Measurements from ENCODE around the gene FOXF2. TPM values are rescaled to one million over a fixed set of nuclear protein-coding genes. Genes with fewer than 3 reads are reported as not detected.
A peak's percentile ranks its signal among the peaks of the same experiment; 100 is the strongest.

FOXF2 gene
- total RNA-seq, 1 donor from 2014 or later: 0.61 TPM

- H3K27me3 Mint-ChIP-seq (ENCODE audit: low read depth, unreplicated experiment): peaks cover 25% of the 10 kb centered on the region
Observed at GRCh38 chr6:1435806-1436205, 46.4 kb downstream of the FOXF2 start.

GRCh38 chr6:1436334-1437306, 47.2 kb downstream of the FOXF2 start:
- H3K27me3 ChIP-seq (ENCODE audit: insufficient read depth, low read length): peaks cover 3% of the 10 kb centered on the region
- H2AFZ ChIP-seq (ENCODE audit: low read depth, low read length): no peak overlapping the region
- peak; percentile 37 for DNase-seq (ENCODE audit: low read depth)
- TF ChIP-seq EZH2 (IDR thresholded peaks at IDR 0.05; ENCODE audit: insufficient read depth, low read length) (no peak), CTCF (IDR thresholded peaks at IDR 0.05; ENCODE audit: insufficient read depth, low read depth, low read length) (peak; percentile 77)
- H4K20me1 ChIP-seq (ENCODE audit: insufficient read depth, low read length): no peaks in the 10 kb centered on the region
- no peak overlapping the region for H3K9ac ChIP-seq (ENCODE audit: low read length)
- H3K27ac ChIP-seq (ENCODE audit: low read depth, low read length): no peak overlapping the region
- H3K27ac Mint-ChIP-seq (ENCODE audit: unreplicated experiment): no peak overlapping the region
- no peak overlapping the region for H3K4me3 Mint-ChIP-seq (ENCODE audit: unreplicated experiment)
- no peaks in the 10 kb centered on the region for H3K4me1 ChIP-seq (ENCODE audit: insufficient read depth, low read length)
- no peaks in the 10 kb centered on the region for H3K36me3 ChIP-seq (ENCODE audit: insufficient read depth, low read length)
- no peak overlapping the region for H3K4me3 ChIP-seq (ENCODE audit: insufficient read depth, low read depth, low read length)
- H3K79me2 ChIP-seq (ENCODE audit: insufficient read depth, low read length): no peaks in the 10 kb centered on the region
- peaks cover 25% of the 10 kb centered on the region for H3K27me3 Mint-ChIP-seq (ENCODE audit: low read depth, unreplicated experiment)
- peak; percentile 67 for FAIRE-seq
- no peak overlapping the region for H3K4me2 ChIP-seq (ENCODE audit: low read length)
- no peaks in the 10 kb centered on the region for H3K36me3 Mint-ChIP-seq (ENCODE audit: low read depth, unreplicated experiment)
- no peaks in the 10 kb centered on the region for H3K9me3 ChIP-seq (ENCODE audit: insufficient read depth, low read depth, low read length)
- H3K4me1 Mint-ChIP-seq (ENCODE audit: low read depth, unreplicated experiment): peaks cover 10% of the 10 kb centered on the region
- H3K9me3 Mint-ChIP-seq (ENCODE audit: unreplicated experiment): no peaks in the 10 kb centered on the region

More at GRCh38 chr6:1435806-1436205, 46.4 kb downstream of the FOXF2 start:
- TF ChIP-seq CTCF (IDR thresholded peaks at IDR 0.05; ENCODE audit: insufficient read depth, low read depth, low read length) (no peak), EZH2 (IDR thresholded peaks at IDR 0.05; ENCODE audit: insufficient read depth, low read length) (no peak)
- H3K27me3 ChIP-seq (ENCODE audit: insufficient read depth, low read length): peaks cover 3% of the 10 kb centered on the region
- Mint-ChIP-seq H3K36me3 (ENCODE audit: low read depth, unreplicated experiment) (no peaks in the 10 kb centered on the region), H3K4me3 (ENCODE audit: unreplicated experiment) (no peak overlapping the region), H3K27ac (ENCODE audit: unreplicated experiment) (no peak overlapping the region), H3K9me3 (ENCODE audit: unreplicated experiment) (no peaks in the 10 kb centered on the region), H3K4me1 (ENCODE audit: low read depth, unreplicated experiment) (peaks cover 10% of the 10 kb centered on the region)
- H3K27ac ChIP-seq (ENCODE audit: low read depth, low read length): no peak overlapping the region
- no peaks in the 10 kb centered on the region for H3K9me3 ChIP-seq (ENCODE audit: insufficient read depth, low read depth, low read length)
- H3K4me2 ChIP-seq (ENCODE audit: low read length): no peak overlapping the region
- no peak overlapping the region for H2AFZ ChIP-seq (ENCODE audit: low read depth, low read length)
- H3K4me1 ChIP-seq (ENCODE audit: insufficient read depth, low read length): no peaks in the 10 kb centered on the region
- no peak overlapping the region for H3K4me3 ChIP-seq (ENCODE audit: insufficient read depth, low read depth, low read length)
- H4K20me1 ChIP-seq (ENCODE audit: insufficient read depth, low read length): no peaks in the 10 kb centered on the region
- H3K36me3 ChIP-seq (ENCODE audit: insufficient read depth, low read length): no peaks in the 10 kb centered on the region
- DNase-seq (ENCODE audit: low read depth) (no peak), FAIRE-seq (no peak)
- no peaks in the 10 kb centered on the region for H3K79me2 ChIP-seq (ENCODE audit: insufficient read depth, low read length)
- H3K9ac ChIP-seq (ENCODE audit: low read length): no peak overlapping the region
